GM19023 (cell line): Measurements from ENCODE around the gene MICB.
"Not testable (repeated sequence)": the region's sequence is repeated elsewhere in the genome, so short reads cannot be mapped to it uniquely, and the experiment has no call there.

ENCODE experiments used
- ATAC-seq: cut with Tn5 transposase; IDR thresholded peaks from one replicate; pipeline ENCODE4 v1.9.1; 2021; ENCODE audit warnings: mild to moderate bottlenecking, moderate library complexity; ENCODE audit not compliant: unreplicated experiment

The MICB gene

DNA sequence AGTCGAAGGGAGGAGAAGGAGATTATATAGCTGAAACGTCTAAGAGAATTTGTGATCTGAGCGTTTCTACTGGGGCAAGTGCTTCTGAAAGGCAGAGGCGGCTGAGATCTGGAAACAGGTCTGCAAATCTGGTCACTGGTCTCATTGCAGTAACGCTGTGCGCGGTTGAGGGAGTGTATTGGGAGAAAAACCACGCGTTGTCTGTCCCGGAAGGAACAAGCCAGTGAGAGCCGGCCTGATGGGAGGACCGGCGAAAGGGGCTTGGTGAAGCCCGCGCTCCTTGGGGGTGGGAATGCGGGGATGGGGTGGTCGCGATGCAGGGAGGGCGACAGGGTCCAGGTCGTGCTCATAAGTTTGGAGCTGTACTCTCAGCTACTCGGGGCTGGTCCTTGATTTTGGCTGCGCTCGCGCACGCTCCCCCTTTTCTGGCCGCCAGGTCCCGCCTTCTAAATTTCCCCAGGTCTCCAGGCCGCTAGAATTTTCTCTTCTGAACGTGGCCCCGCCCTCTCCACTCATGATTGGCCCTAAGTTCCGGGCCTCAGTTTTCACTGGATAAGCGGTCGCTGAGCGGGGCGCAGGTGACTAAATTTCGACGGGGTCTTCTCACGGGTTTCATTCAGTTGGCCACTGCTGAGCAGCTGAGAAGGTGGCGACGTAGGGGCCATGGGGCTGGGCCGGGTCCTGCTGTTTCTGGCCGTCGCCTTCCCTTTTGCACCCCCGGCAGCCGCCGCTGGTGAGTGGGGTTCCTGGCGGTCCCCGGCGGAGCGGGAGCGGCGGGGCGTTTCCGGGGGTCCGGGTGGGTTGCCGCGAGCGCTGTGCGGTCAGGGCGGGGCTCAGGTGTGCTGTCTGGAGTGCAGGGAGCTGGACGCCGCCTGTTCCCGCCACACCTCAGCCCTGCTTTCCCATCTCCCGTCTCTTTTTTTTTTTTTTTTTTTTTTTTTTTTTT lies at the start of gene MICB:
Gene MICB (plus strand): TSS at position 615 of the 946 bp plus-strand sequence. CDS start 49 bp downstream, at position 664.
- ATAC-seq: peak; percentile 56

DNA sequence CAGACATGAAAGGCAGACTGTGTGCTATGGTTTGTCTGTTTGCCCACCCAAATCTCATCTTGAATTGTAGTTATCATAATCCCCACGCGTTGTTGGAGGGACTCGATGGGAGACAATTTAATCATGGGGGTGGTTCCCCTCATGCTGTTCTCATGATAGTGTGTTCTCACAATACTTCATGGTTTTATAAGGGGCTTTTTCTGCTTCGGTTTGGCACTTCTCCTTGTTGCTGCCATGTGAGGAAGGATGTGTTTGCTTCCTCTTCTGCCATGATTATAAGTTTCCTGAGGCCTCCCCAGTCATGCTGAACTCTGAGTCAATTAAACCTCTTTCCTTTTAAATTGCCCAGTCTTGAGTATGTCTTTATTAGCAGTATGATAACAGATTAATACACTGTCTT lies 47.2 kb upstream of the MICB start:
- ATAC-seq: no peak

DNA sequence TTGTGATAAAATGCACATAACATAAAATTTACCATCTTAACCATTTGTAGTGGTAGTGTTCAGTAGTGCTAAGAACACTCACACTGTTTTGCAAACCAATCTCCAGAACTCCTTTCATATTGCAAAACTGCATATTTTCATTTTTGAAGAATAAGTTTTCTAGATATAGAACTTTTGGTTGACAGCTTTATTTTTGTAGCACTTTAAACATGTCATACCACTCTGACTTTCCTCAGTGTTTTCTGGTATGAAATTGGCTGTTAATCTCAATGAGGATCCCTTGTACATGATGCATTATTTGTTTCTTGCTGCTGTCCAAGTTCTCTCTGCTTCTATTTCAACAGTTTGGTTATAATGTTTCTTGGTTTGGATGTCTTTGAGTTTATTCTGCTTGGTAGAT lies 45.1 kb upstream of the MICB start:
- ATAC-seq: no peak

DNA sequence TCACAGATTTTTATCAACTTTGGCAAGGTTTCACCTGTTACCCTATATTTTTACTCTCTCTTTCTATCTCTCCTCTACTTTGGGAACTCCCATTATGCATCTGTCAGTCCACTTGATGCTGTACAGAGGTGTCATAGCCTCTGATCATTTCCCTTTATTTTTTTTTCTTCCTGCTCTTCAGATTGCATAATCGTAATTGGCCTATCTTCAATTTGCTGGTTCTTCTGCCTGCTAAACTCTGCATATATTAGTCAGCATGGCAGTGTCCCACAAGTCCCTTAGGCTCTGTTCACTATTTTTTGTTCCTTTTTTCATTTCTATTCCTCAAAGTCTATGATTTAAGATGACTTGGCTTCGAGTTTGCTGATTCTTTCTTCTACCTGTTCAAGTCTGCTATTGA lies 44.7 kb upstream of the MICB start:
- ATAC-seq: no peak

DNA sequence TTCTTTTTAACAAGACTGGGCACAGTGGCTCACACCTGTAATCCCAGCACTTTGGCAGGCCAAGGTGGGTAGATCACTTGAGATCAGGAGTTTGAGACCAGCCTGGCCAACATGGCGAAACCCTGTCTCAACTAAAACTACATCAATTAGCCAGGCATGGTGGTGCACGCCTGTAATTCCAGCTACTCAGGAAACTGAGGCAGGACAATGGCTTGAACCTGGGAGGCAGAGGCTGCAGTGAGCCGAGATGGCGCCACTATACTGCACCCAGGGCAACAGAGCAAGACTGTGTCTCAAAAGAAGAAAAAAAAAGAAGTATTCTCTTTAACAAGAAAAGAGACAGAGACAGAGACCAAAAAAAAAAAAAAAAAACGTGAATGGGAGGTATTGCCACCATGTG lies 38.1 kb upstream of the MICB start:
- not testable (repeated sequence) for ATAC-seq

DNA sequence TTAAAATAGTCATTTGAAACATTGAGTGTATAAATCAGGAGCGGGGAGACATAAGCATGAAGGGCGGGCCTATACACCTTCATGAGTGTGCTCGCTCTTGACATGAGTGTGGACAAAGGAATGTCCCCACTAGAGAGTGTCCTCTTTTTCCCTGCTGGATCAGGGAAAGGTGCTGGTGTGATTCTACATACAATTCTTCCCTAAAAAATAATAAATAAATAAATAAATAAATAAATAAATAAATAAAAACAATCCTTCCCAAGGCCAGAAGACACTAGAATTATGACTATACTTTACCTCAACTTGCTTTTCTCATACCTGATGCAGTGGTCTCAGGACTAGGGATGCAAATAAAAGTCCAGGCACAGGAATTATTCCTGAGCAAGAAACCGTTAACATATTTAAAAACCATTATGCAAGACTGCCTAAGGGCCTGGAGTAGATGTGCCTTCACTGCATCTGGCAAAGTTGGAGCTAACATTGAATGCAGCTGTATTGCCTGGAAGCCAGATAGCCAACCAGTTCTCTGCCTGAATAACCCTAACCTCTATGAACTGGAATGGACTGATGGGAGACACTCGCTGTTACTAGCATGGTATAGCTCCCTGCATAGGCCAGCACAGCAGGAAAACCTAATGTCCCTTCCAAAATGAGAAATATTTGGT lies 37.5 kb upstream of the MICB start:
- no peak for ATAC-seq

DNA sequence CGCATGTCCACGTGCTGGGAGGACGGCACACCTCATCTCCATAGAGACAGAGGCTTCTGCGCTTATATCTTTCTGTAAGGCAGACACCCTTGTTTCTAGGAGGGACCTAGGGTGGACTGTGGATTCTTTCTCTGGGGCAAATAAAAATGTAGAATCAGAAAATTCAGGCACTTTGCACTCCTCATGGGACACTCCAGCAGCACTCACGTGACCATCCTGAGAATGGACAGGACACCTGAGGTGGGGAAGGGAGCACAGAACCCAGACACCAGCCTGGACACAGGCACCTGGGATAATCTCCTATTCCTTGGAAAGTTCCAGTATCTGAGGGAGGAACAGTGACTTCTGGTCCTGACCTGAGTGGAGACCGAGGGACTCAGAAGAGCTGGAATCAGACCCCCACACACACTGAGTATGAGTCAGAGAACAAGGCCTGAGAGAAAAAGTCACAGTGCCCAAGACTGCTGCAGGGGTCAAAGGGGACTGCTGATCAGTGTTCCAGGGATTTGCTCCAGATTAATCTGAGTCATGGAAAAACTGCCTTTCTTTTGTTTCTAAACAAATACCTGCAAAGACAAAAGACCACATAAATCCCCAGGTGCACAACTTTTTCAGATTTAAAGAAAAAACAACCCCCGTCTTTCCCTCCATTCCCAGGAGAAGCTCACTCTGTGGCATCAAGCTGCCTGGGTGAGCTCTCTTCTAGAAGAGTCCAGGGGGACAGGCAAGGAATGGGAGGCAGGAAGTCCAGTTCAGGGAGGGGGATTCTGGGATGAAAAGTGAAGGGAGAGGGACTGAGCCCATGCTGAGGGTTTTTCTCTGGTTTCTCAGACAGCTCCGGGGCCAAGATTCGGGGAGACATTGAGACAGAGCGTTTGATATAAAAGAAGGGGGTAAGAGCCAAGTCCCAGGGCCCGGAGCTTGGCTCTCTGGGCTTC lies 35.6 kb upstream of the MICB start:
- no peak for ATAC-seq

DNA sequence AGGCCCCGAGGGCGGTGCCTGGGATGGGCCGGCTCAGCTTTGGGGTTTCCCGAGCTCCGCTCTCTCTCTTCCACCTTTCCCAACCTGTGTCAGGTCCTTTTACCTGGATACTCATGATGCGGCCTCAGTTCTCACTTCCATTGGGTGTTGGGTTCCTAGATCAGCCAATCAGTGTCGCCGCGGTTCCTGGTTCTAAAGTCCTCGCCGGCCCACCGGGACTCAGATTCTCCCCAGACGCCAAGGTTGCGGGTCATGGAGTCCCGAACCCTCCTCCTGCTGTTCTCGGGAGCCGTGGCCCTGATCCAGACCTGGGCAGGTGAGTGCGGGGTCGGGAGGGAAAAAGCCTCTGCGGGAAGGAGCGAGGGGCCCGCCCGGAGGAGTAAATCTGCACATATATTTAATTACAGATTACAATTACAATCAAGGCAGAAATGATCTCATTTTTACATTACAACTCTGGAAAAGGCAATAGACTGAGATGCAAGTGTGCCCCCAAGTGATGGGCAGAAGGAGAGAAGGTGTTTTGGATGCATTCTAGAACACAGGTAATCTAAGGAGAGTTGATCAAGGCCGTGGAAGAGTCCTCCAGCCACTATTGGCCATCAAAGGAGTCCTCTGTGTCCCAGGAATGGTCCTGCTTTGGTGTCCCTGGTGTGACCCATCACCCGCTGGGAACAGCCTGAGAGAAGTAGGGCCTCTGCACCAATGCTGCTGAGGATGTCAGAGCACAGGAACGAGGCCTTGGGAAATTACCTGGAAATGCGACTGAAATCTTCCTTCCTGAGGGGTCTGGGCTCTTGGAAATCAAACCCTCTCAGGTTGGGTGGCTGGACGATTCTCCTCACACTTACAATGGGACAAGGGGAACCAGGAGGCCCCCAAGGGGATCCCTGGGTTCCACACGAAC lies 34.7 kb upstream of the MICB start:
- ATAC-seq: peak; percentile 88

DNA sequence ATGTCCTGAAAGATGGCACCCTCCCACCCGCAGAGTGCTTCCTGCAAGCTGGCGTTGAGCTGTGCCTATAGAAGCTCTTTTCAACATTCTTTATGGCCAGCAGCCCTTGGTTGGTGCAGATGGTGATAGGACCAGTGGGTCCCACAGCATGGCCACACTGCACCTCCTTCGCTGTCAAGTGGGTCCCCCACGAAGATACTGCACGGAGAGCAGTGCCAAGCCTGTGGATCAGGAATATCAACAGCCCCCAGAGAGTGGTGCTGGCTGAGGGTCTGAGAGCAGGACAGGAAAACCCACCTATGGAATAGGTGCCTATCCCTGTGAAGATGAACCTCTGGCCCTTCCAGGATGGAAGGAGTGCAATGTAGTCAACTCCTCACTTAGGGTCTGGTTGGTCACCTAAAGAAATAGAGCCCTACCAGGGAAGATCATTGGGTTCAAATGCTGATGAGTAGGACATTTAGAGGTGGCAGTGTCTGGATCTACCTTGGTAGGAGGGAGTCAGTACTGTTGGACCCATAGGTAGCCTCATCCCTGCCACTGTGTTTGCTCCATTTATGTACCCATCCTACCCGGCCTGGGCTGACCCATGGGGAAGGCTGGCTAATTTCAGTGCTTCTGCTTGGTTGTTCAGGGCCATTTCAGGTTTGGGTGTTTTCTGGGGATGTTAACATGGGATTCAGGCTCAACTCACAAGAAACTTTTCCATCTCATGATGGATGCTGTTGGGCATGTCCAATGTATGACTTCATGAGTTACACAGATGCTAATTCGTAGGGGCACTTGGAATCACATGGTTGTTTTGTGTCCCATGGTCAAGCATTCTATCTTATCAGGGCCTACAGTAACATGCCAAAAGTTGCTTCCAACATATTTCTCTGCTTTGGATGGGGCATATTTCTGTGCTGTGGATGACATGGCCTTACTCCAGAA lies 33.4 kb upstream of the MICB start:
- ATAC-seq: no peak

DNA sequence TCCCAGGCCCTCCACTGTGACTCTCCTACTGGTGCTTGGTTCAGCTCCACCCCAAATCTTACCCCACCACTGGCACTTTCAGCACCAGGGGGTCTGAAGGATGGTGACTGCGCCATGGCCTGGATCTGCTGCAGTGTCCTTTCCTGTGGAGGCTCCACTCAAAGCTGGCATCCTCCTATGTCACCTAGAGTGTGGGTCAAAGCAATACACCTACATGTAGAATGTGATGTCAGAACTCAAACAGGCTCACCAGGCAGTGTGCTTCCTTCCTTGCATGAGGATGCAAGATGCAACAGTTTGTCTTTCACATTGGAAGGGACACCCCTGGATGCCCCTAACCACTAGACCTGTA lies 32.8 kb upstream of the MICB start:
- no peak for ATAC-seq

DNA sequence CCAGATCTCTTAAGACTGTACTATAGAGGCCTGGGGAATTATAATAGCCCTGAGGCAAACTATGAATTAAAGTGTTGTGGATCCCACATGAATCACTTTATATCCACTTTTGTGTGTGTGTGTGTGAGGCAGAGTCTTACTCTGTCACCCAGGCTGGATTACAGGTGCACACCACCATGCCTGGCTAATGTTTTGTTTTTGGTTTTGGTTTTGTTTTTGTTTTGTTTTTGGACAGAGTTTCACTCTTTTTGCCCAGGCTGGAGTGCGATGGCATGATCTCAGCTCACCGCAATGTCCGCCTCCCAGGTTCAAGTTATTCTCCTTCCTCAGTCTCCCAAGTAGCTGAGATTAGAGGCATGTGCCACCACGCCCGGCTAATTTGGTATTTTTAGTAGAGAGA lies 32.2 kb upstream of the MICB start:
- no peak for ATAC-seq

DNA sequence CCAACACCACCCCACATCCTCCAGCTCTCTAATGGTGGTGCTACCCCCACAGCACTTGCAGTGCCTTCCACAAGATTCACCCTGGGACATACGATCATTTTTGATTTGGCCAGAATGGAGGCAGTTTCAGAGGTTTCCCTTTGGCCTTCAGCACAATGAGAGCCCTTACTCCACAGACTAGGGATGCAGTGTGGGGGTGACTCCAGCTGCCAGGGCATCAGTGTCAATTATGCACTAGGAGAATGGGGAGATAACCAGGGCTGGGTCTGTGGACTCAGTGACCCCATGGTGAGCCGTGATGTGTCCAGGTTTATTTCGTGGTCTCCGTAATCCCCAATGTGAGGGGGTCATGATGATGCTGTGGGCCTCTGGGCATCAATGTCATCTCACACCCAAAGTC lies 31.5 kb upstream of the MICB start:
- ATAC-seq: no peak

DNA sequence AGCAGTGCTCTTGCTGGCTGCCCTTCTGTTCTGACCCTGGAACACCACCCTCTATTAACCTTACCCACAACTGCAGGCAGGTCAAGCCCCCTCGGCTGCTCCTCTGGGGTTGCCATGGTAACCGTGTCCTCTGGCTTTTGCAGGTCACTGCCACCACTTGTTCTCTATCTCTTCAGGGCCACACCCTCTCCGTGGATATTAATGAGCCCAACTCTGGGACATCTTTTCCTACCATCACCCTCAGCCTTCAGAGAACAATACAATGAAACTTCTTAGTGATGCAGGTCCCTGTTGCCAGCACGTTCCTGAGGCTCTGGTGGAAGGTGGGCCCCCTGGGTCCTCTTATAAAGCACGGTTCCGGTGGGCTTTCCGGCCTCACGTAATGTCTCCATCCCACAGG lies 30.8 kb upstream of the MICB start:
- ATAC-seq: no peak

DNA sequence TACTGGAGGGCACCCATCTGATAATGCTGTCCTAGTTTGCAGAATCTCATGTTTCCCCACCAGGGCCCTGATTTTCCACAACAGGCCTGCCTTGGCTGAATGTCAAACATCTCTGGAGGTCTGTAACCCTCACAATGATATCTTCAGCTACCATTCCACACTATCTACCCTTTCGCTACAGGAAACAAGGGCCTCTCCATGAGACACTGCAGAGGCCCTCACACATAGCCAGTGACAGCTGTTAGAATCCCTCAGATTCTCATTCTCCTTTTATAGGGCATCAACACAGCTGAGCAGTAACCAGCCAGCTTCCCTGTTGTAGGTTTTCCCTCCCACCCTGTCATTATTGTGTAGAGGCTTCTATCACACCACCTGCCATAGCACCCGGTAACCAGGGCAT lies 29.6 kb upstream of the MICB start:
- no peak for ATAC-seq

DNA sequence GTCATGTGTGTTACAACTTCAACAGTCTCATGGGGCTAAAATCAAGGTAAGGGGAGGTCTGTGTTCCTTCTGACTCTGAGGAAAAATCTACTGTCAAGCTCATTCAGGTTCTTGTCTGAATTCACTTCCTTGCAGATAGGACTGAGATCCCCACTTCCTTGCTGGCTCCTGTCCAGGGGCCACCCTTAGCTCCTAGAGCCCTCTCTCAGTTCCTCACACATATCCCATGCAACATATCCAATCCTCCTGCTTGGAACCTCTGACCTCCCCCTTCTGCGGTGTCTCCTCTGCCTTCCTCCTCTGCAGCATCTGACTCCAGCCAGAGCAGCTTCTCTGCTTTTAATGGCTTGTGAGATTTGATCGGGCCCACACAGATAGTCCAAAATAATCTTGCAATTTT lies 27.1 kb upstream of the MICB start:
- ATAC-seq: no peak

DNA sequence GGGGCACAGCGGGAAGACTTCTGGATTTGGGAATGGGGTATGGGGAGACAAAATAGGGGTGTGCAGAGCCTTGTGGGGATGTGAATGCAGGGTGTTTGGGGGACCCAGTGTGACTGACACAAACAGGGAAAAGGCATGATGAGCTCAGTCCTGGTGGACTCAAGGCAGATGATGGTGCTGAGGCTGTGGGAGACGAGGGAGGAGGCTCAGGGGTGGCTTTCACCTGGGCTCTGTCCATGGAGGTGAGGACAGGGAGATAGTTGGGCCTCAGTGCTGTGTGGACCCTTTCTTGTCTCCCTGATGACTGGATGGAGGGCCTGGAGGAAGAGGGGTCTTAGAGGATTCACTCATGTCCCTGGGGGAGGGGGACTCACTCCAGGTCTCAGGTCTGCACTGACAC lies 26.2 kb upstream of the MICB start:
- no peak for ATAC-seq

DNA sequence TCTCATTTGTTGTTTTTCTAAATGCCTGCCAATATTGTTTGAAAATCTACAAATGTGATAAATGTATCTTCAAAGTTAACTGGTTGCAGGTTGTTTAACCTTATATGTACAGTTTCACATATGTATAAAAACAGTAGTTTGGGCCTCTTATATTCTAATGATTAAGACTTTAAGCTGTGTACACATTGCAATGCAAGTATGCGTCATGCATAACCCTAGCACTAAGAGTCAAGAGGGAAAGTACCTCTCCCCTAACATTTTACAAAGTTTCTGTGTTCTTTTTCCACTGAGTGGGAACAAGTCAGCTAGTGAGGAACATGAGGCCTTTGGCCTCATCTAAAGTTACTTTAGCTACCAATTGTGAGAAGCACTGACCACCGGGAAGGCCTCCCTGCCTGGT lies 25.7 kb upstream of the MICB start:
- ATAC-seq: no peak

DNA sequence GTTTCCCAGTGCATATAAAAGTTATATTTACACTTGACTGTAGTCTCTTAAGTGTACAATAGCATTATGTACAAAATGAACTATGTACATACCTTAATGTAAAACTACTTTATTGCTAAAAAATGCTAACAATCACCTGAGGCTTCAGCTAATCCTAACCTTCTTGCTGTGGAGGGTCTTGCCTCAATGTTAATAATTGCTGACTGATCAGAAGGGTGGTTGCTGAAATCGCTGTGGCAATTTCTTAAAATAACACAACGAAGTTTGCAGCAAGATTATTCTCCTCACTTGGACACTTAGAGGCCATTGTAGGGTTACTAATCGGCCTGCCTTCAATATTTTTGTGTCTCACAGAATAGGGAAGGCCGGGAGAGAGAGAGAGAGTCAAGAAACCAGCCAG lies 24.7 kb upstream of the MICB start:
- no peak for ATAC-seq
